AG04450 (cell line): ENCODE measurements around the gene GTF3A. TPM values are rescaled to one million over a fixed set of nuclear protein-coding genes. Genes with fewer than 3 reads are reported as not detected.

Experiments used
- CTCF ChIA-PET: fragments of 300-600, 350-600 bp; formaldehyde crosslinking; extraction: SDS; loops from one replicate; lab custom pipeline; 2022; ENCODE audit warnings: antibody characterized with exemption, inconsistent platforms; lab: Charles Lee
- POLR2A ChIA-PET: fragments of 350-600 bp; formaldehyde crosslinking; extraction: SDS; loops from one replicate; lab custom pipeline; 2021; ENCODE audit warnings: antibody characterized with exemption, inconsistent platforms; lab: Yijun Ruan, JAX
- DNase-seq: peaks from one replicate; pipeline ENCODE4 v3.0.0-alpha.2; 2011; ENCODE audit warnings: low read depth, low spot score
- H3K27ac ChIP-seq: one replicate; pipeline ENCODE4 v1.5.1; 2012; ENCODE audit warnings: low read depth, low read length, control low read depth
- H3K27me3 ChIP-seq: one replicate; pipeline ENCODE4 v1.6.0; 2012; ENCODE audit warnings: low read length; ENCODE audit not compliant: control insufficient read depth, insufficient read depth
- H3K4me3 ChIP-seq: 2 replicates; pipeline ENCODE4 v1.5.1; 2011; ENCODE audit warnings: mild to moderate bottlenecking, low read depth, low read length, control low read depth
- H3K9me3 ChIP-seq: 2 replicates; pipeline ENCODE4 v1.5.1; 2012; ENCODE audit warnings: low read length; ENCODE audit not compliant: control insufficient read depth, insufficient read depth
- CTCF ChIP-seq: IDR thresholded peaks from 2 replicates; pipeline ENCODE4 v1.5.1; 2011; ENCODE audit warnings: low read depth, low read length, control low read depth, inconsistent platforms
- polyA plus RNA-seq: library from polyadenylated mRNA; depleted of rRNA; stranded (reverse); fragments of >200 nt; gene quantifications from 2 replicates; pipeline ENCODE4 v1.2.3, GENCODE V29; 2011

Gene GTF3A
- polyA plus RNA-seq, 1 experiment: 104 TPM

- Histone ChIP-seq H3K27me3 (peaks cover 10% of the 10 kb centered on the region), H3K27ac (no peak overlapping the region), H3K9me3 (peaks cover 3% of the 10 kb centered on the region; the same call in 1 of the 2 replicates), H3K4me3 (no peak overlapping the region)
- DNase-seq: no peak
- TF ChIP-seq CTCF: no peak
- CTCF ChIA-PET: interaction anchor here (0.6 to 2.5 kb wide), 4 partner anchors 13 to 1311 kb away, joined by 3 to 9 read pairs (median 4); no protein-coding TSS in a partner anchor
- POLR2A ChIA-PET: no interaction called here
These were observed 36.2 kb upstream of the GTF3A start for GRCh38 chr13:27388241-27388640.

GRCh38 chr13:27389891-27390290 is 34.5 kb upstream of the GTF3A start:
- POLR2A ChIA-PET: no interaction called here
- no peaks in the 10 kb centered on the region for H3K9me3 ChIP-seq
- no peak for DNase-seq
- no peak for TF ChIP-seq CTCF
- CTCF ChIA-PET: interaction anchor here (1.7 to 2.5 kb wide), 2 partner anchors 28 to 437 kb away, joined by 9 to 11 read pairs; no protein-coding TSS in a partner anchor
- no peak overlapping the region for H3K4me3 ChIP-seq
- no peak overlapping the region for H3K27ac ChIP-seq
- H3K27me3 ChIP-seq: peaks cover 5% of the 10 kb centered on the region

GRCh38 chr13:27391471-27391870 is 32.9 kb upstream of the GTF3A start:
- Histone ChIP-seq H3K27me3 (peaks cover 8% of the 10 kb centered on the region), H3K27ac (no peak overlapping the region), H3K9me3 (no peaks in the 10 kb centered on the region), H3K4me3 (no peak overlapping the region)
- CTCF ChIA-PET: interaction anchor here (0.9 kb wide), 1 partner anchor 435 kb away, joined by 3 read pairs; no protein-coding TSS in a partner anchor
- POLR2A ChIA-PET: no interaction called here
- TF ChIP-seq CTCF: no peak
- DNase-seq: no peak

GRCh38 chr13:27393101-27393500 is 31.3 kb upstream of the GTF3A start:
- ChIA-PET POLR2A (no interaction called here), CTCF (interaction anchor here (1.2 to 1.9 kb wide), 2 partner anchors 19 to 434 kb away, joined by 4 read pairs; no protein-coding TSS in a partner anchor)
- H3K4me3 ChIP-seq: no peak overlapping the region
- H3K27ac ChIP-seq: no peak overlapping the region
- peaks cover 8% of the 10 kb centered on the region for H3K27me3 ChIP-seq
- no peak for DNase-seq
- no peak for TF ChIP-seq CTCF
- no peaks in the 10 kb centered on the region for H3K9me3 ChIP-seq

GRCh38 chr13:27395007-27395510 is 29.4 kb upstream of the GTF3A start:
- Histone ChIP-seq H3K27ac (no peak overlapping the region), H3K4me3 (no peak overlapping the region), H3K9me3 (no peaks in the 10 kb centered on the region), H3K27me3 (peaks cover 3% of the 10 kb centered on the region)
- no peak for DNase-seq
- TF ChIP-seq CTCF: no peak
- ChIA-PET POLR2A (no interaction called here), CTCF (no interaction called here)
